Measurements from ENCODE around the gene RALGAPA1. TPM values are rescaled to one million over a fixed set of nuclear protein-coding genes. Genes with fewer than 3 reads are reported as not detected.

RALGAPA1 gene
- polyA plus RNA-seq, 1 donor from 2014 or later: 73.3 TPM

- no peaks in the 10 kb centered on the region for H3F3A ChIP-seq (ENCODE audit: insufficient read depth, low read length, poor library complexity, severe bottlenecking)
- H3K4me2 ChIP-seq (ENCODE audit: low read length): no peak overlapping the region
- no peak overlapping the region for H3K4me3 ChIP-seq (ENCODE audit: low read length)
- H3K79me2 ChIP-seq (replicated peaks; ENCODE audit: insufficient read depth, low read length): no peaks in the 10 kb centered on the region
- H4K20me1 ChIP-seq (ENCODE audit: insufficient read depth): no peaks in the 10 kb centered on the region
- H2AFZ ChIP-seq (ENCODE audit: low read depth, low read length): no peak overlapping the region
- H3K27ac ChIP-seq (ENCODE audit: low read length): no peak overlapping the region
- no peaks in the 10 kb centered on the region for H3K9me3 ChIP-seq (ENCODE audit: low read length)
- no peaks in the 10 kb centered on the region for H3K9me2 ChIP-seq (ENCODE audit: insufficient read depth, low read length)
- no peaks in the 10 kb centered on the region for H3K27me3 ChIP-seq (ENCODE audit: insufficient read depth, low read depth, low read length)
- H3K36me3 ChIP-seq (ENCODE audit: insufficient read depth, low read length): no peaks in the 10 kb centered on the region
- H3K9ac ChIP-seq (ENCODE audit: low read length): no peak overlapping the region
- TF ChIP-seq REST (IDR thresholded peaks at IDR 0.05; ENCODE audit: borderline replicate concordance): no peak
- TF ChIP-seq EZH2 (IDR thresholded peaks at IDR 0.05; ENCODE audit: borderline replicate concordance, insufficient read depth, low read length, poor library complexity, severe bottlenecking): no peak
- no peak for TF ChIP-seq EP300 (conservative IDR thresholded peaks at IDR 0.05; ENCODE audit: poor library complexity, severe bottlenecking)
- TF ChIP-seq RAD21 (conservative IDR thresholded peaks at IDR 0.05): no peak
- no peak for TF ChIP-seq SMC3 (conservative IDR thresholded peaks at IDR 0.05; ENCODE audit: poor library complexity)
- no peak for TF ChIP-seq TAF1 (IDR thresholded peaks at IDR 0.05; ENCODE audit: low read depth)
- no peak for TF ChIP-seq POLR2AphosphoS5 (IDR thresholded peaks at IDR 0.05)
- TF ChIP-seq CTCF (IDR thresholded peaks at IDR 0.05; ENCODE audit: poor library complexity, severe bottlenecking): no peak
Measured at GRCh38 chr14:35730871-35731270, 78.2 kb downstream of the RALGAPA1 start.

- Histone ChIP-seq H3K36me3 (ENCODE audit: insufficient read depth, low read length) (no peaks in the 10 kb centered on the region), H3K9me3 (ENCODE audit: low read length) (no peaks in the 10 kb centered on the region), H2AFZ (ENCODE audit: low read depth, low read length) (no peak overlapping the region), H3K27ac (ENCODE audit: low read length) (no peak overlapping the region), H3K4me3 (ENCODE audit: low read length) (no peak overlapping the region), H3K4me2 (ENCODE audit: low read length) (no peak overlapping the region), H4K20me1 (ENCODE audit: insufficient read depth) (no peaks in the 10 kb centered on the region), H3K79me2 (replicated peaks; ENCODE audit: insufficient read depth, low read length) (no peaks in the 10 kb centered on the region), H3F3A (ENCODE audit: insufficient read depth, low read length, poor library complexity, severe bottlenecking) (no peaks in the 10 kb centered on the region), H3K27me3 (ENCODE audit: insufficient read depth, low read depth, low read length) (no peaks in the 10 kb centered on the region), H3K9me2 (ENCODE audit: insufficient read depth, low read length) (no peaks in the 10 kb centered on the region), H3K9ac (ENCODE audit: low read length) (no peak overlapping the region)
- TF ChIP-seq TAF1 (IDR thresholded peaks at IDR 0.05; ENCODE audit: low read depth) (no peak), REST (IDR thresholded peaks at IDR 0.05; ENCODE audit: borderline replicate concordance) (no peak), POLR2AphosphoS5 (IDR thresholded peaks at IDR 0.05) (no peak), CTCF (IDR thresholded peaks at IDR 0.05; ENCODE audit: poor library complexity, severe bottlenecking) (no peak), MXI1 (conservative IDR thresholded peaks at IDR 0.05; ENCODE audit: poor library complexity, severe bottlenecking) (no peak), EZH2 (IDR thresholded peaks at IDR 0.05; ENCODE audit: borderline replicate concordance, insufficient read depth, low read length, poor library complexity, severe bottlenecking) (no peak)
Measured at GRCh38 chr14:35727764-35728163, 81.3 kb downstream of the RALGAPA1 start.

Measured in neural cell (in vitro differentiated cells).